GM12878 (cell line): ENCODE data around the gene PRPF40B. TPM values are rescaled to one million over a fixed set of nuclear protein-coding genes. Genes with fewer than 3 reads are reported as not detected.

Experiments used
- ATAC-seq: fragments of 200-7000 bp; cut with Tn5 transposase; 3 replicates; pipeline ENCODE4 v1.9.1; 2020; ENCODE audit warnings: mild to moderate bottlenecking, moderate library complexity
- BruUV-seq: library from RNA; stranded (reverse); fragments of 400-500 nt; replicated peaks from 2 replicates; lab custom pipeline; 2021; lab: Mats Ljungman, UMichigan
- CTCF ChIA-PET: fragments of 300-600 bp; sonication (Branson Sonifier 250); formaldehyde crosslinking; extraction: SDS; loops from one replicate; lab custom pipeline; 2021; ENCODE audit warnings: inconsistent platforms; lab: Yijun Ruan, JAX
- POLR2A ChIA-PET: fragments of 350-600 bp; formaldehyde crosslinking; extraction: SDS; loops from one replicate; lab custom pipeline; 2021; ENCODE audit warnings: inconsistent platforms; lab: Charles Lee
- RAD21 ChIA-PET: fragments of 300-600 bp; sonication (Branson Sonifier 250); formaldehyde crosslinking; loops from one replicate; lab custom pipeline; 2023; ENCODE audit warnings: antibody characterized with exemption; ENCODE audit not compliant: unreplicated experiment; lab: Charles Lee
- SMC1A ChIA-PET: fragments of 300-600 bp; sonication (Branson Sonifier 250); formaldehyde crosslinking; loops from one replicate; lab custom pipeline; 2023; ENCODE audit not compliant: unreplicated experiment, uncharacterized antibody; lab: Charles Lee
- DNase-seq: peaks from one replicate; pipeline ENCODE4 v3.0.0-alpha.2; 2011; ENCODE audit warnings: low read depth, low spot score
- FAIRE-seq: peaks from 3 replicates; lab custom pipeline; 2011; peaks lifted over from hg19 to GRCh38; lab: Jason Lieb, UNC
- H2AFZ ChIP-seq: 2 replicates; pipeline ENCODE4 v1.6.0; 2011; ENCODE audit warnings: low read depth, low read length, control low read depth; ENCODE audit not compliant: control insufficient read depth
- H3K27ac ChIP-seq: 2 replicates; pipeline ENCODE4 v1.5.1; 2011; ENCODE audit warnings: control low read depth; ENCODE audit not compliant: control insufficient read depth, insufficient read depth
- H3K27me3 ChIP-seq, 2 experiments: replicated peaks in 1 of 2; 2 replicates each; pipeline versions ENCODE4 v1.6.0 to v1.6.1; 2011; ENCODE audit warnings: low read length in 1 of 2; ENCODE audit not compliant: control insufficient read depth in 2 of 2, insufficient read depth in 2 of 2
- H3K36me3 ChIP-seq, 2 experiments: 2 replicates each; pipeline ENCODE4 v1.5.1; 2011; ENCODE audit warnings: low read length in 1 of 2; ENCODE audit not compliant: control insufficient read depth in 2 of 2, insufficient read depth in 2 of 2
- H3K4me1 ChIP-seq: 2 replicates; pipeline ENCODE4 v1.6.1; 2011; ENCODE audit warnings: mild to moderate bottlenecking, low read length, moderate library complexity, mixed read lengths; ENCODE audit not compliant: control insufficient read depth, insufficient read depth
- H3K4me2 ChIP-seq: 2 replicates; pipeline ENCODE4 v1.6.0; 2011; ENCODE audit warnings: control low read depth; ENCODE audit not compliant: control insufficient read depth, insufficient read depth
- H3K4me3 ChIP-seq: fragments of 200-600 bp; sonication (generic); 2 replicates; pipeline ENCODE4 v1.5.1; 2016
- H3K79me2 ChIP-seq: 2 replicates; pipeline ENCODE4 v1.6.0; 2011; ENCODE audit warnings: low read length; ENCODE audit not compliant: control insufficient read depth, insufficient read depth
- H3K9ac ChIP-seq: 2 replicates; pipeline ENCODE4 v1.8.0; 2011; ENCODE audit warnings: low read length, control low read depth, mixed read lengths; ENCODE audit not compliant: control insufficient read depth, insufficient read depth
- H3K9me3 ChIP-seq: replicated peaks from 3 replicates; pipeline ENCODE4 v1.5.1; 2011; ENCODE audit warnings: mild to moderate bottlenecking, low read length; ENCODE audit not compliant: control insufficient read depth, insufficient read depth
- H4K20me1 ChIP-seq: 2 replicates; pipeline ENCODE4 v1.6.0; 2011; ENCODE audit not compliant: control insufficient read depth, insufficient read depth
- MEF2B ChIP-seq: fragments of 450-650 bp; IDR thresholded peaks from 2 replicates; pipeline ENCODE4 v1.6.1; 2018; ENCODE audit warnings: mild to moderate bottlenecking, moderate library complexity; ENCODE audit not compliant: partially characterized antibody, poor library complexity, severe bottlenecking
- NFIC ChIP-seq: IDR thresholded peaks from 2 replicates; pipeline ENCODE4 v1.6.1; 2012; ENCODE audit warnings: low read depth, mild to moderate bottlenecking, inconsistent platforms, low read length, moderate library complexity
- NFYB ChIP-seq: IDR thresholded peaks from 2 replicates; pipeline ENCODE4 v1.6.1; 2011; ENCODE audit warnings: low read depth, mild to moderate bottlenecking, low read length, improper control_type of control experiment, moderate library complexity; ENCODE audit not compliant: insufficient read depth
- SRF ChIP-seq, 2 experiments: IDR thresholded peaks; 2 replicates each; pipeline ENCODE4 v1.6.1; 2011; ENCODE audit warnings: low read depth in 2 of 2, low read length in 2 of 2, mild to moderate bottlenecking in 1 of 2, moderate library complexity in 1 of 2
- WGBS: methylation state at CpG from one replicate; pipeline ENCODE4 v1.1.6; 2016; ENCODE audit warnings: low lambda C conversion rate; ENCODE audit not compliant: insufficient replicate concordance, insufficient coverage; ENCODE audit errors: missing lambda C conversion rate; 5-methylcytosine and 5-hydroxymethylcytosine counted together
- in situ Hi-C: fragments of 300-500 bp; cut with MboI; formaldehyde crosslinking; loops from 9 replicates; pipeline ENCODE4 v1.14.3; 2018; ENCODE audit warnings: mixed read lengths
- intact Hi-C: fragments of 100-400 bp; cut with micrococcal nuclease; formaldehyde crosslinking; loops from one replicate; pipeline ENCODE4 v1.14.2; 2022; ENCODE audit not compliant: unreplicated experiment
- polyA plus RNA-seq, 11 experiments: library from polyadenylated mRNA; depleted of rRNA in 4 of 11; unstranded in 6 of 11; stranded (reverse) in 5 of 11; fragments of >200 nt; fragmentation: Nextera tagmentation in 4 of 11; fragmentation: Illumina TruSeq in 1 of 11; extraction: Ambion mirVana in 4 of 11; extraction: Trizol in 1 of 11; gene quantifications; 1 replicate in 1 of 11; 2 replicates in 10 of 11; pipeline versions ENCODE4 v1.2.1 to v1.2.3, GENCODE V29; 2011 to 2016; ENCODE audit warnings: inconsistent platforms in 2 of 11, missing spikeins in 2 of 11, low read depth in 1 of 11
- total RNA-seq, 4 experiments: library from RNA; depleted of rRNA in 3 of 4; stranded (reverse); fragments of >200 nt in 3 of 4; fragmentation: Illumina TruSeq in 1 of 4; extraction: Trizol in 1 of 4; gene quantifications; 2 replicates each; pipeline versions ENCODE4 v1.2.1 to v1.2.3, GENCODE V29; 2013 to 2021

The PRPF40B gene
- total and polyA plus RNA-seq, 10 of the 15 experiments (the other 5 are each of a cell fraction or from before 2014, with no cell fraction given), result 0.31 to 17.9 (median 7.3) TPM

- ChIA-PET CTCF (interaction anchor here (1.0 to 8.7 kb wide), 20 partner anchors 11 to 293 kb away, joined by 3 to 145 read pairs (median 7); partner anchors contain the start of genes PRPF40B and SPATS2), RAD21 (interaction anchor here (0.5 to 5.9 kb wide), 11 partner anchors 28 to 234 kb away, joined by 3 to 55 read pairs (median 4); partner anchors contain the start of genes PRPF40B, SPATS2 and TMBIM6), SMC1A (interaction anchor here (1.0 to 6.1 kb wide), 11 partner anchors 11 to 224 kb away, joined by 3 to 63 read pairs (median 5); partner anchors contain the start of gene PRPF40B), POLR2A (interaction anchor here (0.6 to 3.1 kb wide), 6 partner anchors 11 to 224 kb away, joined by 4 to 13 read pairs (median 4); partner anchors contain the start of gene PRPF40B)
- H4K20me1 ChIP-seq, result no peaks in the 10 kb centered on the region
- peaks cover 17% of the 10 kb centered on the region for H3K4me1 ChIP-seq
- H3K27ac ChIP-seq, result peak overlapping the region; percentile 41
- ATAC-seq (peak; percentile 59), DNase-seq (no peak), FAIRE-seq (peak; percentile 7)
- intact Hi-C loops (no loop called here), in situ Hi-C loops (no loop called here)
- no peak overlapping the region for H3K4me3 ChIP-seq
- H3K27me3 ChIP-seq, result no peaks in the 10 kb centered on the region
- BruUV-seq, result no TSS peak
- H3K4me2 ChIP-seq, result no peak overlapping the region; the same call in 1 of the 2 replicates
- H3K79me2 ChIP-seq, result no peaks in the 10 kb centered on the region
- WGBS, result 0% methylated on average over 1 of the region's 1 CpG
- peaks cover 0 to 3% of the 10 kb centered on the region in 2 experiments; a peak in 3 of 4 replicates for H3K36me3 ChIP-seq
- no peaks in the 10 kb centered on the region for H3K9me3 ChIP-seq
- no peak for TF ChIP-seq MEF2B
- TF ChIP-seq SRF (IDR thresholded peaks at IDR 0.05; ENCODE audit: low read depth in 2 of 2, low read length in 2 of 2), result 0 out of 4 replicates have a peak, but pooled peaks of 1 of the 2 experiments have one; percentile 29
- no peak overlapping the region for H3K9ac ChIP-seq
- no peak overlapping the region for H2AFZ ChIP-seq
These were observed 41.2 kb upstream of the PRPF40B start for GRCh38 chr12:49582201-49582600.

GRCh38 chr12:49582850-49583249, 40.5 kb upstream of the PRPF40B start:
- H3K9ac ChIP-seq, result no peak overlapping the region
- 96% methylated on average over 4 of the region's 4 CpGs for WGBS
- H3K36me3 ChIP-seq, result peaks cover 0 to 3% of the 10 kb centered on the region in 2 experiments; a peak in 3 of 4 replicates
- SMC1A ChIA-PET, result interaction anchor here (0.7 to 6.1 kb wide), 8 partner anchors 11 to 225 kb away, joined by 3 to 63 read pairs (median 4); partner anchors contain the start of gene PRPF40B
- no peaks in the 10 kb centered on the region for H4K20me1 ChIP-seq
- H2AFZ ChIP-seq, result no peak overlapping the region
- no peak for TF ChIP-seq NFYB
- TF ChIP-seq NFIC, result 0 out of 2 replicates have a peak, but pooled peaks have one; percentile 6
- H3K9me3 ChIP-seq, result no peaks in the 10 kb centered on the region
- no peak overlapping the region for H3K27ac ChIP-seq
- no peak for ATAC-seq
- FAIRE-seq, result no peak
- H3K79me2 ChIP-seq, result no peaks in the 10 kb centered on the region
- peaks cover 17% of the 10 kb centered on the region for H3K4me1 ChIP-seq
- CTCF ChIA-PET, result interaction anchor here (0.7 to 8.7 kb wide), 10 partner anchors 10 to 256 kb away, joined by 3 to 145 read pairs (median 10); partner anchors contain the start of genes PRPF40B and SPATS2
- H3K4me3 ChIP-seq, result no peak overlapping the region
- BruUV-seq, result no TSS peak
- in situ Hi-C loops, result no loop called here
- POLR2A ChIA-PET, result interaction anchor here (0.6 to 3.1 kb wide), 3 partner anchors 40 to 225 kb away, joined by 4 to 13 read pairs (median 5); partner anchors contain the start of gene PRPF40B
- no peak overlapping the region for H3K4me2 ChIP-seq
- intact Hi-C loops, result no loop called here
- H3K27me3 ChIP-seq, result no peaks in the 10 kb centered on the region
- RAD21 ChIA-PET, result interaction anchor here (0.5 to 5.9 kb wide), 10 partner anchors 29 to 251 kb away, joined by 3 to 55 read pairs (median 4); partner anchors contain the start of genes PRPF40B and SPATS2
- DNase-seq, result no peak
